Gastroesophageal sphincter (tissue), 4 donors: ENCODE data around the gene PLCD4. TPM values are rescaled to one million over a fixed set of nuclear protein-coding genes. Genes with fewer than 3 reads are reported as not detected.

ENCODE experiments used
- ATAC-seq: fragments of 150-250 bp; one replicate; pipeline ENCODE4 v1.9.1; 2016; ENCODE audit warnings: mild to moderate bottlenecking, moderate library complexity
- H3K27ac ChIP-seq, 4 donors: fragments of 200-600 bp; sonication (generic) in 3 of 4; 1 replicate in 3 of 4; 2 replicates in 1 of 4; pipeline ENCODE4 v1.5.1; 2016 to 2019
- H3K27me3 ChIP-seq: fragments of 200-600 bp; sonication (generic); one replicate; pipeline ENCODE4 v1.5.1; 2019
- H3K36me3 ChIP-seq, 2 donors: fragments of 200-600 bp; sonication (generic); one replicate each; pipeline ENCODE4 v1.5.1; 2019; ENCODE audit warnings: control low read depth in 1 of 2
- H3K4me1 ChIP-seq, 3 donors: fragments of 200-600 bp; sonication (generic); 1 replicate in 2 of 3; 2 replicates in 1 of 3; pipeline ENCODE4 v1.5.1; 2016 to 2019; ENCODE audit warnings: control low read depth in 2 of 3
- H3K4me3 ChIP-seq, 2 donors: fragments of 200-600 bp; sonication (generic); one replicate each; pipeline ENCODE4 v1.5.1; 2019; ENCODE audit warnings: mild to moderate bottlenecking in 1 of 2, moderate library complexity in 1 of 2
- H3K9me3 ChIP-seq, 3 donors: fragments of 200-600 bp; sonication (generic); one replicate each; pipeline ENCODE4 v1.5.1; 2017 to 2019; ENCODE audit warnings: control low read depth in 2 of 3
- EP300 ChIP-seq: sonication (generic); formaldehyde crosslinking; IDR thresholded peaks from one replicate; pipeline ENCODE4 v1.6.1; 2017; ENCODE audit warnings: antibody characterized with exemption, mild to moderate bottlenecking
- POLR2A ChIP-seq, 2 donors: fragments of 450-650 bp; IDR thresholded peaks; one replicate each; pipeline ENCODE4 v1.6.1; 2017; ENCODE audit warnings: antibody characterized with exemption in 2 of 2, mild to moderate bottlenecking in 2 of 2, moderate library complexity in 1 of 2
- POLR2AphosphoS5 ChIP-seq: sonication (generic); formaldehyde crosslinking; IDR thresholded peaks from one replicate; pipeline ENCODE4 v1.6.1; 2017; ENCODE audit warnings: antibody characterized with exemption
- WGBS, 2 donors: methylation state at CpG; one replicate each; pipeline ENCODE4 v1.1.5; 2018; ENCODE audit warnings: low coverage in 1 of 2; 5-methylcytosine and 5-hydroxymethylcytosine counted together
- total RNA-seq, 4 donors: library from RNA; depleted of rRNA; stranded (reverse); fragments of >200 nt; gene quantifications; one replicate each; pipeline ENCODE4 v1.1.0, GENCODE V29; 2016
- TF ChIP-seq, protein P1 (sequence below), 4 experiments: fragments of 200-600 bp in 2 of 4; fragments of 450-650 bp in 2 of 4; sonication (generic) in 1 of 4; IDR thresholded peaks; one replicate each; pipeline ENCODE4 v1.5.1; 2017 to 2019; ENCODE audit warnings: antibody characterized with exemption in 4 of 4, mild to moderate bottlenecking in 2 of 4, moderate library complexity in 2 of 4

The PLCD4 gene
- total RNA-seq, 4 donors from 2014 or later, result 1.6 to 18.8 (median 9.3) TPM

DNA sequence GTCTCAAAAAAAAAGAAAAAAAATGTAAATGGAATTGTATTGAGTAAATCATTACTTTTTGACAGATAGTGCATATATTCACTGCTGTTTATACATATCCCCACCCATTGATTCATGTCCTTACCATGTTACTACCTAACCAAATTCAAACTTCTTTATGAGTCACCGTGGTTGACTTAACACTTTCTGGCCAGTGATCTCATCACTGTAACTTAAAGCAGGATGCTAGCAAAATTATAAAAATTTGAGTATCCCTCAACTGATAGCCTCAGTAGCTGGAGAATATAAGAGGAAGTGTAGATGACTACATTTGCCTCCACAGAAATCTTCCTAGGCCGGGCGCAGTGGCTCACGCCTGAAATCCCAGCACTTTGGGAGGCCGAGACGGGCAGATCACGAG lies 25.6 kb upstream of the PLCD4 start:
- Histone ChIP-seq H3K4me1 (peaks cover 0 to 22% (median 0%) of the 10 kb centered on the region in 3 donors), H3K9me3 (no peaks in the 10 kb centered on the region), H3K36me3 (peaks cover 0 to 67% of the 10 kb centered on the region in 2 donors), H3K4me3 (no peak overlapping the region), H3K27me3 (no peaks in the 10 kb centered on the region), H3K27ac (no peak overlapping the region)
- TF ChIP-seq POLR2AphosphoS5 (no peak), EP300 (no peak), POLR2A (IDR thresholded peaks at IDR 0.05) (no peak)
- TF ChIP-seq, protein P1, sequence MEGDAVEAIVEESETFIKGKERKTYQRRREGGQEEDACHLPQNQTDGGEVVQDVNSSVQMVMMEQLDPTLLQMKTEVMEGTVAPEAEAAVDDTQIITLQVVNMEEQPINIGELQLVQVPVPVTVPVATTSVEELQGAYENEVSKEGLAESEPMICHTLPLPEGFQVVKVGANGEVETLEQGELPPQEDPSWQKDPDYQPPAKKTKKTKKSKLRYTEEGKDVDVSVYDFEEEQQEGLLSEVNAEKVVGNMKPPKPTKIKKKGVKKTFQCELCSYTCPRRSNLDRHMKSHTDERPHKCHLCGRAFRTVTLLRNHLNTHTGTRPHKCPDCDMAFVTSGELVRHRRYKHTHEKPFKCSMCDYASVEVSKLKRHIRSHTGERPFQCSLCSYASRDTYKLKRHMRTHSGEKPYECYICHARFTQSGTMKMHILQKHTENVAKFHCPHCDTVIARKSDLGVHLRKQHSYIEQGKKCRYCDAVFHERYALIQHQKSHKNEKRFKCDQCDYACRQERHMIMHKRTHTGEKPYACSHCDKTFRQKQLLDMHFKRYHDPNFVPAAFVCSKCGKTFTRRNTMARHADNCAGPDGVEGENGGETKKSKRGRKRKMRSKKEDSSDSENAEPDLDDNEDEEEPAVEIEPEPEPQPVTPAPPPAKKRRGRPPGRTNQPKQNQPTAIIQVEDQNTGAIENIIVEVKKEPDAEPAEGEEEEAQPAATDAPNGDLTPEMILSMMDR (IDR thresholded peaks at IDR 0.05), result no peak
- WGBS, 2 donors, result 87 to 94% methylated on average over 7 of the region's 7 CpGs
- no peak for ATAC-seq

GRCh38 chr2:218583983-218584850 lies 23.5 kb upstream of the PLCD4 start:
- Histone ChIP-seq H3K9me3 (no peaks in the 10 kb centered on the region), H3K27me3 (no peaks in the 10 kb centered on the region), H3K36me3 (peaks cover 0 to 86% of the 10 kb centered on the region in 2 donors), H3K4me1 (peaks cover 0 to 7% (median 0%) of the 10 kb centered on the region in 3 donors), H3K4me3 (no peak overlapping the region), H3K27ac (no peak overlapping the region)
- ATAC-seq, result no peak
- WGBS, 2 donors, result 94% methylated on average over 5 to 6 of the region's 6 CpGs
- TF ChIP-seq, protein P1 (IDR thresholded peaks at IDR 0.05), result peak in 1 of 4 experiments; percentile 14
- TF ChIP-seq EP300, result no peak

GRCh38 chr2:218585541-218585940 lies 22.2 kb upstream of the PLCD4 start:
- no peaks in the 10 kb centered on the region for H3K4me1 ChIP-seq
- WGBS, 2 donors, result 91 to 100% methylated on average over 1 of the region's 1 CpG
- no peak for ATAC-seq
- no peak overlapping the region for H3K27ac ChIP-seq
- no peak overlapping the region for H3K4me3 ChIP-seq
- no peak for TF ChIP-seq POLR2A (IDR thresholded peaks at IDR 0.05)
- TF ChIP-seq POLR2AphosphoS5, result no peak
- TF ChIP-seq, protein P1 (IDR thresholded peaks at IDR 0.05), result no peak
- no peak for TF ChIP-seq EP300
- H3K36me3 ChIP-seq, result peaks cover 0 to 97% of the 10 kb centered on the region in 2 donors
- H3K27me3 ChIP-seq, result no peaks in the 10 kb centered on the region
- no peaks in the 10 kb centered on the region for H3K9me3 ChIP-seq

DNA sequence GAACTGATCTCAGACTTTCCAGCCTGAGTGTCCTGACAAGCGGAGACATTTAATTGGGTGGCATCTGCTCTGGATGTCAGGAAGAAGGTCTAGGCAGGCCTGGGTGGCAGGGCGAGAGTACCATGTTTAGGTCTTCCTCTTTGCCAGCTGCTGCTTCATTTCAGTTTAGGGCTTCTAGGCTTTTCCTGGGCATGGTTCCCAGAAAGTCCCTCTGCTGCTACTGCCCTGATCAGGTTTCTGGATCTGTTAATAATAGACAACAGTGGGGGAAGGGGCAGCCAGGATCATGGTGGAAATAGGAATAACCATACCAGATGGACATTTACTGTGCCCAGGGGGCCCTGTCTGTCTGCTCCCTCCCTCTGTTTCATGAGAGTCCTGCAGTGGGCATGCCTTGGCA lies 2.3 kb upstream of the PLCD4 start:
- 53 to 75% methylated on average over 2 of the region's 2 CpGs for WGBS, 2 donors
- TF ChIP-seq, protein P1 (IDR thresholded peaks at IDR 0.05), result no peak
- TF ChIP-seq EP300 (no peak), POLR2AphosphoS5 (no peak)
- H3K9me3 ChIP-seq, result no peaks in the 10 kb centered on the region
- no peak overlapping the region for H3K4me3 ChIP-seq
- no peak overlapping the region for H3K27ac ChIP-seq
- H3K36me3 ChIP-seq, result no peaks in the 10 kb centered on the region
- H3K4me1 ChIP-seq, result peaks cover 0 to 42% (median 14%) of the 10 kb centered on the region in 3 donors
- no peaks in the 10 kb centered on the region for H3K27me3 ChIP-seq
- no peak for ATAC-seq

DNA sequence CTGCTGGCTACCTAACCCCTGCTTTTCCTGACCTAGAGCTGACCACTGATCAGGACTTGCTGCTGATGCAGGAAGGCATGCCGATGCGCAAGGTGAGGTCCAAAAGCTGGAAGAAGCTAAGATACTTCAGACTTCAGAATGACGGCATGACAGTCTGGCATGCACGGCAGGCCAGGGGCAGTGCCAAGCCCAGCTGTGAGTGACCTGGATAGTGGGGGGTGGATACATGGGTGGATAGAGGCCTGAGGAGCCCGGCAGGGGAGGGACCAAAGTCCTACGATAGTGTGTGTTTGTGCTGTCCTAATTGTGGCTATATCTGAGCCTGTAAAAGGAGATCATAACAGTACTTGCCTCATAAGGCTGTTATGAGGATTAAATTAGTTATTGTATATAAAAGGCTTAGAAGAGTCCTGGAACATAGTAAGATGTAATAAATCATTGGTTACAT lies 8.2 kb downstream of the PLCD4 start:
- H3K4me1 ChIP-seq, result peaks cover 0 to 19% (median 0%) of the 10 kb centered on the region in 3 donors
- H3K27ac ChIP-seq, result peak overlapping the region; percentile 19 to 87 (median 84)
- peak; percentile 90 for ATAC-seq
- H3K36me3 ChIP-seq, result peaks cover 0 to 27% of the 10 kb centered on the region in 2 donors
- H3K4me3 ChIP-seq, result no peak overlapping the region
- peak; percentile 75 for TF ChIP-seq POLR2AphosphoS5
- TF ChIP-seq, protein P1 (IDR thresholded peaks at IDR 0.05), result no peak
- TF ChIP-seq EP300, result peak; percentile 19
- no peak for TF ChIP-seq POLR2A (IDR thresholded peaks at IDR 0.05)
- WGBS, 2 donors, result 7 to 25% methylated on average over 2 of the region's 6 CpGs
- H3K9me3 ChIP-seq, result no peaks in the 10 kb centered on the region
- no peaks in the 10 kb centered on the region for H3K27me3 ChIP-seq
